Panc1 (cell line): ENCODE data around the gene SAMD4B.

ENCODE experiments used
- POLR2AphosphoS5 ChIP-seq: IDR thresholded peaks from 2 replicates; pipeline ENCODE4 v1.6.1; 2012; ENCODE audit warnings: mild to moderate bottlenecking, low read depth, low read length, moderate library complexity
- REST ChIP-seq, 2 experiments: IDR thresholded peaks; 2 replicates each; pipeline ENCODE4 v1.6.1; 2011 to 2012; ENCODE audit warnings: low read depth in 2 of 2, control low read depth in 1 of 2, low read length in 1 of 2, mild to moderate bottlenecking in 1 of 2, moderate library complexity in 1 of 2; ENCODE audit not compliant: insufficient read depth in 1 of 2
- SIN3A ChIP-seq: IDR thresholded peaks from 2 replicates; pipeline ENCODE4 v1.6.1; 2012; ENCODE audit warnings: low read depth, mild to moderate bottlenecking, low read length, moderate library complexity, borderline replicate concordance; ENCODE audit not compliant: insufficient read depth
- TF ChIP-seq, protein P1 (sequence below): fragments of 450-650 bp; IDR thresholded peaks from 2 replicates; pipeline ENCODE4 v1.5.1; 2017; ENCODE audit warnings: mild to moderate bottlenecking

GRCh38 chr19:39349326-39349725 is 7.1 kb downstream of the SAMD4B start:
- TF ChIP-seq, protein P1, sequence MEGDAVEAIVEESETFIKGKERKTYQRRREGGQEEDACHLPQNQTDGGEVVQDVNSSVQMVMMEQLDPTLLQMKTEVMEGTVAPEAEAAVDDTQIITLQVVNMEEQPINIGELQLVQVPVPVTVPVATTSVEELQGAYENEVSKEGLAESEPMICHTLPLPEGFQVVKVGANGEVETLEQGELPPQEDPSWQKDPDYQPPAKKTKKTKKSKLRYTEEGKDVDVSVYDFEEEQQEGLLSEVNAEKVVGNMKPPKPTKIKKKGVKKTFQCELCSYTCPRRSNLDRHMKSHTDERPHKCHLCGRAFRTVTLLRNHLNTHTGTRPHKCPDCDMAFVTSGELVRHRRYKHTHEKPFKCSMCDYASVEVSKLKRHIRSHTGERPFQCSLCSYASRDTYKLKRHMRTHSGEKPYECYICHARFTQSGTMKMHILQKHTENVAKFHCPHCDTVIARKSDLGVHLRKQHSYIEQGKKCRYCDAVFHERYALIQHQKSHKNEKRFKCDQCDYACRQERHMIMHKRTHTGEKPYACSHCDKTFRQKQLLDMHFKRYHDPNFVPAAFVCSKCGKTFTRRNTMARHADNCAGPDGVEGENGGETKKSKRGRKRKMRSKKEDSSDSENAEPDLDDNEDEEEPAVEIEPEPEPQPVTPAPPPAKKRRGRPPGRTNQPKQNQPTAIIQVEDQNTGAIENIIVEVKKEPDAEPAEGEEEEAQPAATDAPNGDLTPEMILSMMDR, result no peak
- TF ChIP-seq POLR2AphosphoS5 (no peak), SIN3A (no peak), REST (IDR thresholded peaks at IDR 0.05; ENCODE audit: insufficient read depth in 1 of 2, low read depth in 2 of 2, low read length in 1 of 2) (no peak)
